Neutrophil (primary cell): ENCODE results near the gene CYP2C19.

Experiments
- H3K27ac ChIP-seq: fragments of 200-600 bp; sonication (generic); 2 replicates; pipeline ENCODE4 v1.5.1; 2016; ENCODE audit warnings: mild to moderate bottlenecking, moderate library complexity
- H3K27me3 ChIP-seq: fragments of 200-600 bp; sonication (generic); 2 replicates; pipeline ENCODE4 v1.6.0; 2016; ENCODE audit warnings: mild to moderate bottlenecking
- H3K36me3 ChIP-seq: fragments of 200-600 bp; sonication (generic); 2 replicates; pipeline ENCODE4 v1.5.1; 2017
- H3K4me1 ChIP-seq, 2 experiments: fragments of 200-600 bp in 1 of 2; sonication (generic) in 1 of 2; 1 replicate in 1 of 2; 2 replicates in 1 of 2; pipeline versions ENCODE4 v1.5.1 to v1.6.1; 2013 to 2016; ENCODE audit warnings: low read depth in 1 of 2, low read length in 1 of 2, mild to moderate bottlenecking in 1 of 2, moderate library complexity in 1 of 2; ENCODE audit not compliant: control insufficient read depth in 1 of 2, insufficient read depth in 1 of 2
- H3K4me3 ChIP-seq, 2 experiments: fragments of 200-600 bp in 1 of 2; sonication (generic) in 1 of 2; 1 replicate in 1 of 2; 2 replicates in 1 of 2; pipeline ENCODE4 v1.5.1; 2013 to 2016; ENCODE audit warnings: low read depth in 1 of 2, low read length in 1 of 2, mild to moderate bottlenecking in 1 of 2, moderate library complexity in 1 of 2
- H3K9me3 ChIP-seq: fragments of 200-600 bp; sonication (generic); 2 replicates; pipeline ENCODE4 v1.5.1; 2016
- TF ChIP-seq, protein P1 (sequence below): fragments of 200-600 bp; sonication (generic); IDR thresholded peaks from 2 replicates; pipeline ENCODE4 v1.5.1; 2016; ENCODE audit warnings: antibody characterized with exemption

The CYP2C19 gene

DNA sequence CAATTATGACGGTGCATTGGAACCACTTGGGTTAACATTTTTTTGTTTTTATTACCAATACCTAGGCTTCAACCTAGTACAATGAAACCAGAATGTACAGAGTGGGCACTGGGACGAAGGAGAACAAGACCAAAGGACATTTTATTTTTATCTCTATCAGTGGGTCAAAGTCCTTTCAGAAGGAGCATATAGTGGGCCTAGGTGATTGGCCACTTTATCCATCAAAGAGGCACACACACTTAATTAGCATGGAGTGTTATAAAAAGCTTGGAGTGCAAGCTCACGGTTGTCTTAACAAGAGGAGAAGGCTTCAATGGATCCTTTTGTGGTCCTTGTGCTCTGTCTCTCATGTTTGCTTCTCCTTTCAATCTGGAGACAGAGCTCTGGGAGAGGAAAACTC lies at the start of gene CYP2C19:
Gene CYP2C19 (plus strand): TSS at position 289 of the 400 bp plus-strand sequence. CDS start 25 bp downstream, at position 314.
- Histone ChIP-seq H3K36me3 (no peaks in the 10 kb centered on the region), H3K27me3 (no peaks in the 10 kb centered on the region), H3K4me1 (no peaks in the 10 kb centered on the region), H3K4me3 (no peak within 1 kb of the TSS), H3K27ac (no peak within 1 kb of the TSS), H3K9me3 (no peaks in the 10 kb centered on the region)
- TF ChIP-seq, protein P1, sequence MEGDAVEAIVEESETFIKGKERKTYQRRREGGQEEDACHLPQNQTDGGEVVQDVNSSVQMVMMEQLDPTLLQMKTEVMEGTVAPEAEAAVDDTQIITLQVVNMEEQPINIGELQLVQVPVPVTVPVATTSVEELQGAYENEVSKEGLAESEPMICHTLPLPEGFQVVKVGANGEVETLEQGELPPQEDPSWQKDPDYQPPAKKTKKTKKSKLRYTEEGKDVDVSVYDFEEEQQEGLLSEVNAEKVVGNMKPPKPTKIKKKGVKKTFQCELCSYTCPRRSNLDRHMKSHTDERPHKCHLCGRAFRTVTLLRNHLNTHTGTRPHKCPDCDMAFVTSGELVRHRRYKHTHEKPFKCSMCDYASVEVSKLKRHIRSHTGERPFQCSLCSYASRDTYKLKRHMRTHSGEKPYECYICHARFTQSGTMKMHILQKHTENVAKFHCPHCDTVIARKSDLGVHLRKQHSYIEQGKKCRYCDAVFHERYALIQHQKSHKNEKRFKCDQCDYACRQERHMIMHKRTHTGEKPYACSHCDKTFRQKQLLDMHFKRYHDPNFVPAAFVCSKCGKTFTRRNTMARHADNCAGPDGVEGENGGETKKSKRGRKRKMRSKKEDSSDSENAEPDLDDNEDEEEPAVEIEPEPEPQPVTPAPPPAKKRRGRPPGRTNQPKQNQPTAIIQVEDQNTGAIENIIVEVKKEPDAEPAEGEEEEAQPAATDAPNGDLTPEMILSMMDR, result no peak

DNA sequence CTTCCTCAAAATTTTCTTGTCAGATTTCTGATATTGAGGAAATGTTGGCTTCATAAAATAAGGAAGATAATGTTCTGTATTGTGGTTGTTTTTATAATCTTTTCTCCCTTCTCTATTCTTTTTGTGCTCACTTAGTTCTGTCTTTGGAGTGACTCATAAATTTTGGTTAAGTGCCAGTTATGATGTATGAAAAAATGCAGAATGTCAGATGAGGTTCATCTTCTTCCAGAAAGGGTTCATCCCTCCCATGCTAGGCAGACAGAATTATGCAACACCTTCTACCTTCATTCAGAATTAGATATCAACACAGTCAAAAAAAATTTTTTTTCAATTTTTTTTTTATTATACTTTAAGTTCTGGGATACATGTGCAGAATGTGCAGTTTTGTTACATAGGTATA lies 36.6 kb upstream of the CYP2C19 start:
- H3K4me3 ChIP-seq, result no peak overlapping the region
- no peaks in the 10 kb centered on the region for H3K9me3 ChIP-seq
- H3K27me3 ChIP-seq, result no peaks in the 10 kb centered on the region
- no peak overlapping the region for H3K27ac ChIP-seq
- no peaks in the 10 kb centered on the region for H3K36me3 ChIP-seq
- no peaks in the 10 kb centered on the region for H3K4me1 ChIP-seq
- TF ChIP-seq, protein P1, result no peak

DNA sequence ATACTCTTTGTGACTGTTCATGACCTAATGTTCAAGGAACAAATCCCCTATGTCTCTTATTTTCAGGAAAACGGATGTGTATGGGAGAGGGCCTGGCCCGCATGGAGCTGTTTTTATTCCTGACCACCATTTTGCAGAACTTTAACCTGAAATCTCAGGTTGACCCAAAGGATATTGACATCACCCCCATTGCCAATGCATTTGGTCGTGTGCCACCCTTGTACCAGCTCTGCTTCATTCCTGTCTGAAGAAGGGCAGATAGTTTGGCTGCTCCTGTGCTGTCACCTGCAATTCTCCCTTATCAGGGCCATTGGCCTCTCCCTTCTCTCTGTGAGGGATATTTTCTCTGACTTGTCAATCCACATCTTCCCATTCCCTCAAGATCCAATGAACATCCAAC lies 27.3 kb upstream of the CYP2C19 start:
- Histone ChIP-seq H3K27ac (no peak overlapping the region), H3K4me3 (no peak overlapping the region), H3K4me1 (no peaks in the 10 kb centered on the region), H3K36me3 (no peaks in the 10 kb centered on the region), H3K27me3 (no peaks in the 10 kb centered on the region), H3K9me3 (no peaks in the 10 kb centered on the region)
- TF ChIP-seq, protein P1, result no peak

DNA sequence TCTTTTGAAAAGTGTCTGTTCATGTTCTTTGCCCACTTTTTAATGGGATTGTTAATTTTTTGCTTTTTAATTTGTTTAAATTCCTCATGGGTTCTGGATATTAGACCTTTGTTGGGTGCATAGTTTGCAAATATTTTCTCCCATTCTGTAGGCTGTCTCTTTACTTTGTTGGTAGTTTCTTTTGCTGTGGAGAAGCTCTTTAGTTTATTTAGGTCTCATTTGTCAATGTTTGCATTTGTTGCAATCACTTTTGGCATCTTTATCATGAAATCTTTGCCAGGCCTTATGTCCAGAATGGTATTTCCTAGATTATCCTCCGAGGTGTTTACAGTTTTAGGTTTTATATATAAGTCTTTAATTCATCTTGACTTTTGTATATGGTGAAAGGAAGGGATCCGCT lies 23.9 kb upstream of the CYP2C19 start:
- no peaks in the 10 kb centered on the region for H3K4me1 ChIP-seq
- TF ChIP-seq, protein P1, result no peak
- H3K9me3 ChIP-seq, result no peaks in the 10 kb centered on the region
- no peak overlapping the region for H3K4me3 ChIP-seq
- no peaks in the 10 kb centered on the region for H3K27me3 ChIP-seq
- no peaks in the 10 kb centered on the region for H3K36me3 ChIP-seq
- H3K27ac ChIP-seq, result no peak overlapping the region

DNA sequence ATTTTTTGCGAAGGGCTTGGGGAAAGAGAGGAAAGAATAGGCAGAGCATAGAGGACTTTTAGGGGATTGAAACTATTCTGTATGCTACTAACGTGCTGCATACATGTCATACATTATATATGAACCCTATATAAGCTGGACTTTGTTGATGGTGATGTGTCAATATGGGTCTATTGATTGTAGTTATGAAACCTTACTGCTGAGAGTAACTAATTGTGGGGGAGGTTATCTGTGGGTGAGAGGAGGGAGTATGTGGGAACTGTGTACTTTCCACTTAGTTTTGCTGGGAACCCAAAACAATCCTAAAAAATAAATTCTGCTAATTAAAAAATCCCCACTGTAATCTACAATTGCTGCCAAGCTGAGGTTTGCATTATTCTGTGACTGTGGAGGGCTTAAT lies 15.3 kb upstream of the CYP2C19 start:
- H3K27ac ChIP-seq, result no peak overlapping the region
- no peaks in the 10 kb centered on the region for H3K36me3 ChIP-seq
- H3K4me1 ChIP-seq, result no peaks in the 10 kb centered on the region
- TF ChIP-seq, protein P1, result no peak
- H3K27me3 ChIP-seq, result no peaks in the 10 kb centered on the region
- no peaks in the 10 kb centered on the region for H3K9me3 ChIP-seq
- H3K4me3 ChIP-seq, result no peak overlapping the region

DNA sequence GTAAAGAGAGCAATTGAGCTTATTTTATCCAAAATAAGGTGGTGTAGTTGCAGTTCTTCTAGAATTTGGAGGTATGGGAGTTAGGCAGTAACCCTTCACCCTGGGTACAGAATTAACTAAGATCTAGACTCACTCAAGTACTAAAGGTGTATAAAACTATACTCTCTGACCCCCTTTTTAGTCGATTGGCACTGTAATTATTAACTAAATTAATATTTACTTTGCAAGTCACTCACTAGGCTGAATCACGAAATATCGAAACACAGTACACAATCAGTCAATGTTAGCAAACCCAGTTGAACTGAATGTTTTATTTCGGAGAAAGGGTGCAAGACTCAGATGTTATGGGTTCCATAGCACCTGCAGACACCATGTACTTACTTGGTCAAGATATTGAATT lies 14.6 kb upstream of the CYP2C19 start:
- TF ChIP-seq, protein P1, result no peak
- no peaks in the 10 kb centered on the region for H3K9me3 ChIP-seq
- H3K27ac ChIP-seq, result no peak overlapping the region
- no peak overlapping the region for H3K4me3 ChIP-seq
- H3K36me3 ChIP-seq, result no peaks in the 10 kb centered on the region
- no peaks in the 10 kb centered on the region for H3K4me1 ChIP-seq
- H3K27me3 ChIP-seq, result no peaks in the 10 kb centered on the region
